HEK293 (cell line): ENCODE results near the gene GPC2.

Experiments
- CTCF ChIA-PET: fragments of 350-600 bp; formaldehyde crosslinking; extraction: SDS; loops from one replicate; lab custom pipeline; 2021; ENCODE audit warnings: antibody characterized with exemption; lab: Yijun Ruan, JAX
- POLR2A ChIA-PET: fragments of 300-600 bp; formaldehyde crosslinking; extraction: SDS; loops from one replicate; lab custom pipeline; 2020; ENCODE audit warnings: antibody characterized with exemption, inconsistent platforms; lab: Yijun Ruan, JAX
- H3K27ac ChIP-seq: fragments of 200-500 bp; sonication (Bioruptor generic); 2 replicates; pipeline ENCODE4 v1.5.1; 2014; ENCODE audit warnings: low read depth, low read length, control low read depth, inconsistent platforms; ENCODE audit errors: extremely low read depth
- H3K36me3 ChIP-seq, 2 experiments: fragments of 200-500 bp in 1 of 2; sonication (Bioruptor generic) in 1 of 2; 1 replicate in 1 of 2; 2 replicates in 1 of 2; pipeline ENCODE4 v1.5.1; 2014 to 2017; ENCODE audit warnings: inconsistent platforms in 2 of 2, low read length in 2 of 2; ENCODE audit not compliant: control insufficient read depth in 2 of 2, insufficient read depth in 1 of 2
- H3K4me1 ChIP-seq: fragments of 200-500 bp; sonication (Bioruptor generic); 2 replicates; pipeline ENCODE4 v1.5.1; 2014; ENCODE audit warnings: mild to moderate bottlenecking, low read length, inconsistent platforms; ENCODE audit not compliant: control insufficient read depth, insufficient read depth
- H3K4me3 ChIP-seq: 2 replicates; pipeline ENCODE4 v1.5.1; 2011; ENCODE audit warnings: low read depth, mild to moderate bottlenecking, control low read depth, low read length, moderate library complexity
- H3K9me3 ChIP-seq: fragments of 200-500 bp; sonication (Bioruptor generic); 2 replicates; pipeline ENCODE4 v1.5.1; 2014; ENCODE audit warnings: low read depth, low read length, inconsistent platforms; ENCODE audit not compliant: control insufficient read depth, insufficient read depth
- BCL11B ChIP-seq: fragments of 450-650 bp; formaldehyde crosslinking; IDR thresholded peaks from 2 replicates; pipeline ENCODE4 v1.5.1; 2016; ENCODE audit warnings: low read depth, missing biosample characterization, missing genetic modification characterization
- EGR2 ChIP-seq: fragments of 450-650 bp; formaldehyde crosslinking; IDR thresholded peaks from 2 replicates; pipeline ENCODE4 v1.5.1; 2016; ENCODE audit warnings: low read depth, missing biosample characterization, missing genetic modification characterization
- FEZF1 ChIP-seq: fragments of 450-650 bp; formaldehyde crosslinking; IDR thresholded peaks from 2 replicates; pipeline ENCODE4 v1.5.1; 2016; ENCODE audit warnings: missing biosample characterization, missing genetic modification characterization
- GLIS1 ChIP-seq: fragments of 450-650 bp; formaldehyde crosslinking; IDR thresholded peaks from 2 replicates; pipeline ENCODE4 v1.5.1; 2016; ENCODE audit warnings: missing biosample characterization, missing genetic modification characterization
- GLIS2 ChIP-seq: fragments of 450-650 bp; formaldehyde crosslinking; IDR thresholded peaks from 2 replicates; pipeline ENCODE4 v1.5.1; 2016; ENCODE audit warnings: missing biosample characterization, missing genetic modification characterization
- KLF7 ChIP-seq: fragments of 450-650 bp; formaldehyde crosslinking; IDR thresholded peaks from 2 replicates; pipeline ENCODE4 v1.5.1; 2016; ENCODE audit warnings: missing biosample characterization, missing genetic modification characterization, borderline replicate concordance
- RBAK ChIP-seq: fragments of 450-650 bp; formaldehyde crosslinking; IDR thresholded peaks from 2 replicates; pipeline ENCODE4 v1.5.1; 2016; ENCODE audit warnings: missing biosample characterization, missing genetic modification characterization
- SCRT1 ChIP-seq: fragments of 450-650 bp; formaldehyde crosslinking; IDR thresholded peaks from 2 replicates; pipeline ENCODE4 v1.5.1; 2016; ENCODE audit warnings: missing biosample characterization, missing genetic modification characterization, borderline replicate concordance
- ZBTB21 ChIP-seq: fragments of 450-650 bp; formaldehyde crosslinking; IDR thresholded peaks from 2 replicates; pipeline ENCODE4 v1.5.1; 2017; ENCODE audit warnings: missing biosample characterization, missing genetic modification characterization
- ZBTB7A ChIP-seq: fragments of 450-650 bp; formaldehyde crosslinking; IDR thresholded peaks from 2 replicates; pipeline ENCODE4 v1.5.1; 2016; ENCODE audit warnings: low read depth, missing biosample characterization, missing genetic modification characterization
- ZIC2 ChIP-seq: fragments of 450-650 bp; formaldehyde crosslinking; IDR thresholded peaks from 2 replicates; pipeline ENCODE4 v1.5.1; 2016; ENCODE audit warnings: missing biosample characterization, missing genetic modification characterization
- ZNF10 ChIP-seq: fragments of 450-650 bp; formaldehyde crosslinking; IDR thresholded peaks from 2 replicates; pipeline ENCODE4 v1.5.1; 2017; ENCODE audit warnings: missing biosample characterization, missing genetic modification characterization
- ZNF146 ChIP-seq: fragments of 450-650 bp; formaldehyde crosslinking; IDR thresholded peaks from 2 replicates; pipeline ENCODE4 v1.5.1; 2016; ENCODE audit warnings: missing biosample characterization, missing genetic modification characterization
- ZNF157 ChIP-seq: fragments of 450-650 bp; formaldehyde crosslinking; IDR thresholded peaks from 2 replicates; pipeline ENCODE4 v1.5.1; 2016; ENCODE audit warnings: missing biosample characterization, missing genetic modification characterization
- ZNF184 ChIP-seq: fragments of 450-650 bp; IDR thresholded peaks from 2 replicates; pipeline ENCODE4 v1.5.1; 2018; ENCODE audit warnings: missing biosample characterization, mild to moderate bottlenecking, missing genetic modification characterization
- ZNF2 ChIP-seq: fragments of 450-650 bp; formaldehyde crosslinking; IDR thresholded peaks from 2 replicates; pipeline ENCODE4 v1.5.1; 2016; ENCODE audit warnings: missing biosample characterization, missing genetic modification characterization
- ZNF433 ChIP-seq: fragments of 450-650 bp; formaldehyde crosslinking; IDR thresholded peaks from 2 replicates; pipeline ENCODE4 v1.5.1; 2016; ENCODE audit warnings: missing biosample characterization, missing genetic modification characterization, low read depth
- ZNF530 ChIP-seq: fragments of 450-650 bp; formaldehyde crosslinking; IDR thresholded peaks from 2 replicates; pipeline ENCODE4 v1.5.1; 2016; ENCODE audit warnings: low read depth, missing biosample characterization, missing genetic modification characterization
- ZNF558 ChIP-seq: fragments of 450-650 bp; formaldehyde crosslinking; IDR thresholded peaks from 2 replicates; pipeline ENCODE4 v1.5.1; 2016; ENCODE audit warnings: missing biosample characterization, missing genetic modification characterization
- ZNF561 ChIP-seq: fragments of 450-650 bp; IDR thresholded peaks from 2 replicates; pipeline ENCODE4 v1.5.1; 2018; ENCODE audit warnings: missing biosample characterization, missing genetic modification characterization, borderline replicate concordance
- ZNF600 ChIP-seq: fragments of 450-650 bp; formaldehyde crosslinking; IDR thresholded peaks from 2 replicates; pipeline ENCODE4 v1.5.1; 2016; ENCODE audit warnings: missing biosample characterization, missing genetic modification characterization
- ZNF623 ChIP-seq: fragments of 450-650 bp; formaldehyde crosslinking; IDR thresholded peaks from 2 replicates; pipeline ENCODE4 v1.5.1; 2016; ENCODE audit warnings: missing biosample characterization, missing genetic modification characterization
- ZNF624 ChIP-seq: fragments of 450-650 bp; formaldehyde crosslinking; IDR thresholded peaks from 2 replicates; pipeline ENCODE4 v1.5.1; 2017; ENCODE audit warnings: missing biosample characterization, missing genetic modification characterization
- ZNF791 ChIP-seq: fragments of 450-650 bp; formaldehyde crosslinking; IDR thresholded peaks from 2 replicates; pipeline ENCODE4 v1.5.1; 2016; ENCODE audit warnings: missing biosample characterization, missing genetic modification characterization
- ZSCAN30 ChIP-seq: fragments of 450-650 bp; IDR thresholded peaks from 2 replicates; pipeline ENCODE4 v1.5.1; 2018; ENCODE audit warnings: missing biosample characterization, mild to moderate bottlenecking, missing genetic modification characterization, moderate library complexity
- TF ChIP-seq, protein P1 (sequence below): fragments of 450-650 bp; formaldehyde crosslinking; IDR thresholded peaks from 2 replicates; pipeline ENCODE4 v1.5.1; 2016; ENCODE audit warnings: missing biosample characterization, missing genetic modification characterization
- TF ChIP-seq, protein P2 (sequence below): fragments of 450-650 bp; formaldehyde crosslinking; IDR thresholded peaks from 2 replicates; pipeline ENCODE4 v1.5.1; 2017; ENCODE audit warnings: missing biosample characterization, mild to moderate bottlenecking, missing genetic modification characterization, moderate library complexity
- TF ChIP-seq, protein P3 (sequence below): fragments of 450-650 bp; formaldehyde crosslinking; IDR thresholded peaks from 2 replicates; pipeline ENCODE4 v1.5.1; 2016; ENCODE audit warnings: missing biosample characterization, missing genetic modification characterization
- TF ChIP-seq, protein P4 (sequence below): fragments of 450-650 bp; formaldehyde crosslinking; IDR thresholded peaks from 2 replicates; pipeline ENCODE4 v1.5.1; 2016; ENCODE audit warnings: missing biosample characterization, missing genetic modification characterization

GPC2 gene

DNA sequence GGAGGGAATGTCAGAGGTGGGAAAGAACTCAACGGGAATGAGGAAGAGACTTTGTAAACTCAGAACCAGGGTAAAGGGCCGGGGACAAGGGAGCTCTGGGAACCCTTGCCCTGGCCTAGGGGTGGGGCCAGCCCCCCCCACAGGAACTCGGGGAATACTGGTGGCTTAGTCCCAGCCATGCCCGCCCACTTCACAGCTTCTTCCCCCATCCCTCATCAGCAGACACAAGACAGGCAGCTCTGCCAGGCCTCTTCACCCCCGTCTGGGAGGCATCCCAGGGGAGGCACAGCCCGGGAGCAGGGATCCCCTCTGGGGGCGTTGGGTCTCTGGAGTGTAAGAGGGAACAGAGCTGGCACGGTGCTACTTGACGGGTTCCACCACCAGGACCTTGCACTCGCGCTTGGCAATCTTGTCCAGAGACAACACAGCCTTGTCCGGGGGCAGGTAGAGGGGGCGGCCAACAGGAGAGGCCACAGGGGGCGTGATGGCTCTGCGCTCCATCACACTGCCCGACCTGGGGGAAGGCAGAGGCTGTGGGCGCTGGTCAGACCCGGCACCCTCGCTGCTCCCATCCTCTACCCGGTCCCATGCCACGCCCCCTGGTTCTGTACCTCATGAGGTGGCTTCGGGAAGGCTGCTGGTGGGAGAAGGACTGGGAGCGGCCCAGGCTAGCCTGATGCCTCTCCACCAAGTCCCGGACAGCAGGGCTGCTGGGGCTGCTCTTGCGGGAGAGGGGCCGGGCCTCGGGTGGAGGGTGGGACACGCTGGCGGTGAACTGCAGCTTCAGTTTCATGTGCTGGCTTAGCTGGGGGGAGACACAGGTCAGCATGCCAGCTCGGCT, 22.3 kb downstream of the GPC2 start (continued):
- TF ChIP-seq, protein P1, sequence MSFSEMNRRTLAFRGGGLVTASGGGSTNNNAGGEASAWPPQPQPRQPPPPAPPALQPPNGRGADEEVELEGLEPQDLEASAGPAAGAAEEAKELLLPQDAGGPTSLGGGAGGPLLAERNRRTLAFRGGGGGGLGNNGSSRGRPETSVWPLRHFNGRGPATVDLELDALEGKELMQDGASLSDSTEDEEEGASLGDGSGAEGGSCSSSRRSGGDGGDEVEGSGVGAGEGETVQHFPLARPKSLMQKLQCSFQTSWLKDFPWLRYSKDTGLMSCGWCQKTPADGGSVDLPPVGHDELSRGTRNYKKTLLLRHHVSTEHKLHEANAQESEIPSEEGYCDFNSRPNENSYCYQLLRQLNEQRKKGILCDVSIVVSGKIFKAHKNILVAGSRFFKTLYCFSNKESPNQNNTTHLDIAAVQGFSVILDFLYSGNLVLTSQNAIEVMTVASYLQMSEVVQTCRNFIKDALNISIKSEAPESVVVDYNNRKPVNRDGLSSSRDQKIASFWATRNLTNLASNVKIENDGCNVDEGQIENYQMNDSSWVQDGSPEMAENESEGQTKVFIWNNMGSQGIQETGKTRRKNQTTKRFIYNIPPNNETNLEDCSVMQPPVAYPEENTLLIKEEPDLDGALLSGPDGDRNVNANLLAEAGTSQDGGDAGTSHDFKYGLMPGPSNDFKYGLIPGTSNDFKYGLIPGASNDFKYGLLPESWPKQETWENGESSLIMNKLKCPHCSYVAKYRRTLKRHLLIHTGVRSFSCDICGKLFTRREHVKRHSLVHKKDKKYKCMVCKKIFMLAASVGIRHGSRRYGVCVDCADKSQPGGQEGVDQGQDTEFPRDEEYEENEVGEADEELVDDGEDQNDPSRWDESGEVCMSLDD: no peak
- peak; percentile 77 for TF ChIP-seq ZIC2 (tag by site-specific recombination)
- TF ChIP-seq ZNF623: no peak
- no peak for TF ChIP-seq ZNF791 (tag by site-specific recombination)
- TF ChIP-seq ZNF558: no peak
- TF ChIP-seq ZNF157 (tag by site-specific recombination): no peak
- TF ChIP-seq ZNF600 (tag by site-specific recombination): peak; percentile 76
- TF ChIP-seq EGR2 (tag by site-specific recombination): peak; percentile 84
- TF ChIP-seq, all 188 proteins: peak for 8

DNA sequence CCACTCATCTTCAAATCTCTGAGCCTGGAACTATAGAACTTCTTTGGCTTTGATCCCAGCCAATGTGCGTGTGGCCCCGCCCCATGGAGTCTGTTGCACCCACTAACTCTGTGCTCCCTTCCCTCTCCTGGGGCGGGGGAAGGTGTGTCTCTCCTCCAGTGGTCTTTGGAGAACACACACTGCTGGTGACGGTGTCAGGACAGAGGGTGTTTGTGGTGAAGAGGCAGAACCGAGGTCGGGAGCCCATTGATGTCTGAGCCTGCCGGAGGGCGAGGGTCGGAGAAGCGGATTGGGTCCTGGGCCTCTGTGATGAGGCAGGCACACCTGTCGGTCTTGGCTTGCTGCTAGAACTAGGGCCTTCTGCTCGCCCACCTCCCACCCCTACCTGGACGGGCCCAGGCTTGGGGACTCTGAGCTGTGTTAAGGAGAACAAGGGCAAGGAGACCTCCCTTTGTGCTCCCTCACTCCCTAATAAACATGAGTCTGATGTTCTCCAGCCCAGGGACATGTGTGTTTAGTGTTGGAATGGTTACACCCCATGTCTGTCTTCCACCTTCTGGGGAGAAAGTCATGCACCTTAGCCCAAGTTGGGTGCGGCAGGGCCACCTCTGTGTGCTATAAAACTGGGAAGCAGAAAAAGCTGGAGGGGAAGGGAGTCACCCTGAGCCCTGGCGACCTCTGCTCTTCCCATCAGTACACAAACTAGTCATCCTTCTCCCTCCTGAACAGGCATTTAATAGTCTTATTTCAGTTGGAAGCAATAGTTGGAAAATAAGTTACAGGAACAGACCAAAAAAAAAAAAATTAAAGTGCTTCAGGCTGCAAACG, 23.3 kb downstream of the GPC2 start:
- no peak overlapping the region; the same call in 1 of the 2 replicates for H3K27ac ChIP-seq
- H3K36me3 ChIP-seq: peaks cover 15 to 56% of the 10 kb centered on the region in 2 experiments; a peak in 2 of 3 replicates
- H3K4me1 ChIP-seq: peaks cover 7% of the 10 kb centered on the region
- no peak overlapping the region for H3K4me3 ChIP-seq
- ChIA-PET CTCF (interaction anchor here (0.5 to 1.1 kb wide), 2 partner anchors 31 to 201 kb away, joined by 3 to 5 read pairs; no protein-coding TSS in a partner anchor), POLR2A (no interaction called here)
- H3K9me3 ChIP-seq: no peaks in the 10 kb centered on the region
- no peak for TF ChIP-seq ZBTB7A
- no peak for TF ChIP-seq KLF7 (tag by site-specific recombination)
- TF ChIP-seq ZNF184: no peak
- no peak for TF ChIP-seq ZNF624
- TF ChIP-seq, protein P2, sequence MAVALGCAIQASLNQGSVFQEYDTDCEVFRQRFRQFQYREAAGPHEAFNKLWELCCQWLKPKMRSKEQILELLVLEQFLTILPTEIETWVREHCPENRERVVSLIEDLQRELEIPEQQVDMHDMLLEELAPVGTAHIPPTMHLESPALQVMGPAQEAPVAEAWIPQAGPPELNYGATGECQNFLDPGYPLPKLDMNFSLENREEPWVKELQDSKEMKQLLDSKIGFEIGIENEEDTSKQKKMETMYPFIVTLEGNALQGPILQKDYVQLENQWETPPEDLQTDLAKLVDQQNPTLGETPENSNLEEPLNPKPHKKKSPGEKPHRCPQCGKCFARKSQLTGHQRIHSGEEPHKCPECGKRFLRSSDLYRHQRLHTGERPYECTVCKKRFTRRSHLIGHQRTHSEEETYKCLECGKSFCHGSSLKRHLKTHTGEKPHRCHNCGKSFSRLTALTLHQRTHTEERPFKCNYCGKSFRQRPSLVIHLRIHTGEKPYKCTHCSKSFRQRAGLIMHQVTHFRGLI: no peak
- TF ChIP-seq ZNF561 (tag by site-specific recombination): no peak
- peak; percentile 97 for TF ChIP-seq SCRT1 (tag by site-specific recombination)
- TF ChIP-seq ZNF146 (tag by site-specific recombination): no peak
- no peak for TF ChIP-seq BCL11B (tag by site-specific recombination)
- no peak for TF ChIP-seq GLIS1 (tag by site-specific recombination)
- no peak for TF ChIP-seq ZNF2 (tag by site-specific recombination)
- TF ChIP-seq ZNF558: no peak
- peak; percentile 42 for TF ChIP-seq GLIS2 (tag by site-specific recombination)
- peak; percentile 47; the same call in 1 of the 2 replicates for TF ChIP-seq ZNF10 (tag by site-specific recombination)
- TF ChIP-seq, protein P3, sequence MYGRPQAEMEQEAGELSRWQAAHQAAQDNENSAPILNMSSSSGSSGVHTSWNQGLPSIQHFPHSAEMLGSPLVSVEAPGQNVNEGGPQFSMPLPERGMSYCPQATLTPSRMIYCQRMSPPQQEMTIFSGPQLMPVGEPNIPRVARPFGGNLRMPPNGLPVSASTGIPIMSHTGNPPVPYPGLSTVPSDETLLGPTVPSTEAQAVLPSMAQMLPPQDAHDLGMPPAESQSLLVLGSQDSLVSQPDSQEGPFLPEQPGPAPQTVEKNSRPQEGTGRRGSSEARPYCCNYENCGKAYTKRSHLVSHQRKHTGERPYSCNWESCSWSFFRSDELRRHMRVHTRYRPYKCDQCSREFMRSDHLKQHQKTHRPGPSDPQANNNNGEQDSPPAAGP (tag by site-specific recombination): peak; percentile 26; the same call in 1 of the 2 replicates
- TF ChIP-seq RBAK: no peak
- TF ChIP-seq, protein P4, sequence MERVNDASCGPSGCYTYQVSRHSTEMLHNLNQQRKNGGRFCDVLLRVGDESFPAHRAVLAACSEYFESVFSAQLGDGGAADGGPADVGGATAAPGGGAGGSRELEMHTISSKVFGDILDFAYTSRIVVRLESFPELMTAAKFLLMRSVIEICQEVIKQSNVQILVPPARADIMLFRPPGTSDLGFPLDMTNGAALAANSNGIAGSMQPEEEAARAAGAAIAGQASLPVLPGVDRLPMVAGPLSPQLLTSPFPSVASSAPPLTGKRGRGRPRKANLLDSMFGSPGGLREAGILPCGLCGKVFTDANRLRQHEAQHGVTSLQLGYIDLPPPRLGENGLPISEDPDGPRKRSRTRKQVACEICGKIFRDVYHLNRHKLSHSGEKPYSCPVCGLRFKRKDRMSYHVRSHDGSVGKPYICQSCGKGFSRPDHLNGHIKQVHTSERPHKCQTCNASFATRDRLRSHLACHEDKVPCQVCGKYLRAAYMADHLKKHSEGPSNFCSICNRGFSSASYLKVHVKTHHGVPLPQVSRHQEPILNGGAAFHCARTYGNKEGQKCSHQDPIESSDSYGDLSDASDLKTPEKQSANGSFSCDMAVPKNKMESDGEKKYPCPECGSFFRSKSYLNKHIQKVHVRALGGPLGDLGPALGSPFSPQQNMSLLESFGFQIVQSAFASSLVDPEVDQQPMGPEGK: 0 out of 2 replicates have a peak, but pooled peaks have one; percentile 34
- TF ChIP-seq ZBTB21: no peak
- no peak for TF ChIP-seq ZSCAN30 (tag by site-specific recombination)
- TF ChIP-seq ZNF530 (tag by site-specific recombination): no peak
- no peak for TF ChIP-seq ZNF433 (tag by site-specific recombination)
- no peak for TF ChIP-seq FEZF1 (tag by site-specific recombination)
